ENCODE data around the gene NTPCR.

DNA sequence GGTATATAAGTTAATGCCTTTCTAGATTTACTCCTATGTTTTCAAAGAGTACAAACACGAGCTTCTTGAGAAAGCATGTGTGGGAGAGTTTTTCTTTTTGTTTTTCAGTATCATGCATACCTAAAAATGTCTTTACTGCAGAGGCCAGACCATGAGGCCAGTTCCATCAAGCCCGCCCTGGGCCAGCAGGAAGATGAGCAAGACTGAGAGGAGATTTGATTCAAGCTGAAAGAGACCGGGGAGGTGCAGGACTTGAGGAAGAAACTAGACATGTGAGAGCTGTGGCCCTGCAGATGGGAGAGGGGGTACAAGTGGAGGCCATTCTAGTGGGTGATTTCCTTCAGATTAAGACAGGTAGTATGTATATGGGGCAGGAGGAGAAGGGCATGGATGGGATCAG lies 33.4 kb upstream of the NTPCR start:
- TF ChIP-seq, protein P1, sequence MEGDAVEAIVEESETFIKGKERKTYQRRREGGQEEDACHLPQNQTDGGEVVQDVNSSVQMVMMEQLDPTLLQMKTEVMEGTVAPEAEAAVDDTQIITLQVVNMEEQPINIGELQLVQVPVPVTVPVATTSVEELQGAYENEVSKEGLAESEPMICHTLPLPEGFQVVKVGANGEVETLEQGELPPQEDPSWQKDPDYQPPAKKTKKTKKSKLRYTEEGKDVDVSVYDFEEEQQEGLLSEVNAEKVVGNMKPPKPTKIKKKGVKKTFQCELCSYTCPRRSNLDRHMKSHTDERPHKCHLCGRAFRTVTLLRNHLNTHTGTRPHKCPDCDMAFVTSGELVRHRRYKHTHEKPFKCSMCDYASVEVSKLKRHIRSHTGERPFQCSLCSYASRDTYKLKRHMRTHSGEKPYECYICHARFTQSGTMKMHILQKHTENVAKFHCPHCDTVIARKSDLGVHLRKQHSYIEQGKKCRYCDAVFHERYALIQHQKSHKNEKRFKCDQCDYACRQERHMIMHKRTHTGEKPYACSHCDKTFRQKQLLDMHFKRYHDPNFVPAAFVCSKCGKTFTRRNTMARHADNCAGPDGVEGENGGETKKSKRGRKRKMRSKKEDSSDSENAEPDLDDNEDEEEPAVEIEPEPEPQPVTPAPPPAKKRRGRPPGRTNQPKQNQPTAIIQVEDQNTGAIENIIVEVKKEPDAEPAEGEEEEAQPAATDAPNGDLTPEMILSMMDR (conservative IDR thresholded peaks at IDR 0.05): no peak
- no peak for TF ChIP-seq ZFX (IDR thresholded peaks at IDR 0.05)

All from C4-2B (cell line).